Measurements from ENCODE around the gene CST5.
"Not testable (repeated sequence)": the region's sequence is repeated elsewhere in the genome, so short reads cannot be mapped to it uniquely, and the experiment has no call there.

The CST5 gene

GRCh38 chr20:23877524-23877923 is 2.0 kb downstream of the CST5 start:
- Histone ChIP-seq H3K4me1 (ENCODE audit: control insufficient read depth in 2 of 2, insufficient read depth in 2 of 2, low read length in 2 of 2) (no peaks in the 10 kb centered on the region), H3K27ac (ENCODE audit: low read depth in 2 of 2, low read length in 2 of 2) (no peak overlapping the region), H3K27me3 (ENCODE audit: control insufficient read depth in 2 of 2, insufficient read depth in 2 of 2, low read length in 2 of 2) (no peaks in the 10 kb centered on the region)

GRCh38 chr20:23875606-23876237 is 3.8 kb downstream of the CST5 start:
- Histone ChIP-seq H3K9me3 (ENCODE audit: control insufficient read depth in 2 of 2, low read length in 2 of 2) (no peaks in the 10 kb centered on the region), H3K27me3 (ENCODE audit: control insufficient read depth in 2 of 2, insufficient read depth in 2 of 2, low read length in 2 of 2) (peaks cover 0 to 2% of the 10 kb centered on the region in 2 donors), H3K36me3 (ENCODE audit: control insufficient read depth in 2 of 2, insufficient read depth in 2 of 2, low read length in 2 of 2) (no peaks in the 10 kb centered on the region), H3K27ac (ENCODE audit: low read depth in 2 of 2, low read length in 2 of 2) (no peak overlapping the region), H3K4me1 (ENCODE audit: control insufficient read depth in 2 of 2, insufficient read depth in 2 of 2, low read length in 2 of 2) (no peaks in the 10 kb centered on the region), H3K9ac (ENCODE audit: low read depth in 1 of 2, low read length in 2 of 2) (no peak overlapping the region), H3K4me3 (ENCODE audit: low read length in 2 of 2) (no peak overlapping the region)

More at GRCh38 chr20:23877524-23877923, 2.0 kb downstream of the CST5 start:
- Histone ChIP-seq H3K9ac (ENCODE audit: low read depth in 1 of 2, low read length in 2 of 2) (no peak overlapping the region), H3K36me3 (ENCODE audit: control insufficient read depth in 2 of 2, insufficient read depth in 2 of 2, low read length in 2 of 2) (no peaks in the 10 kb centered on the region), H3K4me3 (ENCODE audit: low read length in 2 of 2) (no peak overlapping the region), H3K9me3 (ENCODE audit: control insufficient read depth in 2 of 2, low read length in 2 of 2) (no peaks in the 10 kb centered on the region)

- no peak overlapping the region for H3K4me3 ChIP-seq (ENCODE audit: low read length in 2 of 2)
- no peak overlapping the region for H3K9ac ChIP-seq (ENCODE audit: low read depth in 1 of 2, low read length in 2 of 2)
- H3K36me3 ChIP-seq (ENCODE audit: control insufficient read depth in 2 of 2, insufficient read depth in 2 of 2, low read length in 2 of 2) = no peaks in the 10 kb centered on the region
- peaks cover 0 to 2% of the 10 kb centered on the region in 2 donors for H3K27me3 ChIP-seq (ENCODE audit: control insufficient read depth in 2 of 2, insufficient read depth in 2 of 2, low read length in 2 of 2)
- H3K4me1 ChIP-seq (ENCODE audit: control insufficient read depth in 2 of 2, insufficient read depth in 2 of 2, low read length in 2 of 2) = no peaks in the 10 kb centered on the region
- no peak overlapping the region for H3K27ac ChIP-seq (ENCODE audit: low read depth in 2 of 2, low read length in 2 of 2)
- H3K9me3 ChIP-seq (ENCODE audit: control insufficient read depth in 2 of 2, low read length in 2 of 2) = no peaks in the 10 kb centered on the region
Measured at GRCh38 chr20:23874747-23875146, 4.8 kb downstream of the CST5 start.

GRCh38 chr20:23873370-23874015 is 6.1 kb downstream of the CST5 start:
- no peaks in the 10 kb centered on the region for H3K4me1 ChIP-seq (ENCODE audit: control insufficient read depth in 2 of 2, insufficient read depth in 2 of 2, low read length in 2 of 2)
- H3K9me3 ChIP-seq (ENCODE audit: control insufficient read depth in 2 of 2, low read length in 2 of 2) = no peaks in the 10 kb centered on the region
- no peaks in the 10 kb centered on the region for H3K36me3 ChIP-seq (ENCODE audit: control insufficient read depth in 2 of 2, insufficient read depth in 2 of 2, low read length in 2 of 2)
- H3K4me3 ChIP-seq (ENCODE audit: low read length in 2 of 2) = no peak overlapping the region
- no peak overlapping the region for H3K27ac ChIP-seq (ENCODE audit: low read depth in 2 of 2, low read length in 2 of 2)
- peaks cover 0 to 2% of the 10 kb centered on the region in 2 donors for H3K27me3 ChIP-seq (ENCODE audit: control insufficient read depth in 2 of 2, insufficient read depth in 2 of 2, low read length in 2 of 2)
- no peak overlapping the region for H3K9ac ChIP-seq (ENCODE audit: low read depth in 1 of 2, low read length in 2 of 2)

- H3K27me3 ChIP-seq (ENCODE audit: control insufficient read depth in 2 of 2, insufficient read depth in 2 of 2, low read length in 2 of 2) = peaks cover 0 to 2% of the 10 kb centered on the region in 2 donors
- no peaks in the 10 kb centered on the region for H3K9me3 ChIP-seq (ENCODE audit: control insufficient read depth in 2 of 2, low read length in 2 of 2)
- H3K4me3 ChIP-seq (ENCODE audit: low read length in 2 of 2) = no peak overlapping the region
- H3K27ac ChIP-seq (ENCODE audit: low read depth in 2 of 2, low read length in 2 of 2) = no peak overlapping the region
- no peaks in the 10 kb centered on the region for H3K36me3 ChIP-seq (ENCODE audit: control insufficient read depth in 2 of 2, insufficient read depth in 2 of 2, low read length in 2 of 2)
- no peaks in the 10 kb centered on the region for H3K4me1 ChIP-seq (ENCODE audit: control insufficient read depth in 2 of 2, insufficient read depth in 2 of 2, low read length in 2 of 2)
- H3K9ac ChIP-seq (ENCODE audit: low read depth in 1 of 2, low read length in 2 of 2) = no peak overlapping the region
Measured at GRCh38 chr20:23872065-23872464, 7.5 kb downstream of the CST5 start.

GRCh38 chr20:23870461-23870860 is 9.1 kb downstream of the CST5 start:
- Histone ChIP-seq H3K4me1 (ENCODE audit: control insufficient read depth in 2 of 2, insufficient read depth in 2 of 2, low read length in 2 of 2) (no peaks in the 10 kb centered on the region), H3K4me3 (ENCODE audit: low read length in 2 of 2) (no peak overlapping the region), H3K36me3 (ENCODE audit: control insufficient read depth in 2 of 2, insufficient read depth in 2 of 2, low read length in 2 of 2) (no peaks in the 10 kb centered on the region), H3K9ac (ENCODE audit: low read depth in 1 of 2, low read length in 2 of 2) (no peak overlapping the region), H3K27ac (ENCODE audit: low read depth in 2 of 2, low read length in 2 of 2) (no peak overlapping the region), H3K27me3 (ENCODE audit: control insufficient read depth in 2 of 2, insufficient read depth in 2 of 2, low read length in 2 of 2) (peaks cover 0 to 2% of the 10 kb centered on the region in 2 donors), H3K9me3 (ENCODE audit: control insufficient read depth in 2 of 2, low read length in 2 of 2) (no peaks in the 10 kb centered on the region)

GRCh38 chr20:23869520-23869919 is 10.0 kb downstream of the CST5 start:
- Histone ChIP-seq H3K9ac (ENCODE audit: low read depth in 1 of 2, low read length in 2 of 2) (no peak overlapping the region), H3K36me3 (ENCODE audit: control insufficient read depth in 2 of 2, insufficient read depth in 2 of 2, low read length in 2 of 2) (no peaks in the 10 kb centered on the region), H3K9me3 (ENCODE audit: control insufficient read depth in 2 of 2, low read length in 2 of 2) (no peaks in the 10 kb centered on the region), H3K27ac (ENCODE audit: low read depth in 2 of 2, low read length in 2 of 2) (no peak overlapping the region), H3K4me1 (ENCODE audit: control insufficient read depth in 2 of 2, insufficient read depth in 2 of 2, low read length in 2 of 2) (no peaks in the 10 kb centered on the region), H3K27me3 (ENCODE audit: control insufficient read depth in 2 of 2, insufficient read depth in 2 of 2, low read length in 2 of 2) (peaks cover 0 to 2% of the 10 kb centered on the region in 2 donors), H3K4me3 (ENCODE audit: low read length in 2 of 2) (no peak overlapping the region)

GRCh38 chr20:23868321-23868720 is 11.2 kb downstream of the CST5 start:
- Histone ChIP-seq H3K27ac (ENCODE audit: low read depth in 2 of 2, low read length in 2 of 2) (no peak overlapping the region), H3K36me3 (ENCODE audit: control insufficient read depth in 2 of 2, insufficient read depth in 2 of 2, low read length in 2 of 2) (no peaks in the 10 kb centered on the region), H3K9ac (ENCODE audit: low read depth in 1 of 2, low read length in 2 of 2) (no peak overlapping the region), H3K4me3 (ENCODE audit: low read length in 2 of 2) (no peak overlapping the region), H3K4me1 (ENCODE audit: control insufficient read depth in 2 of 2, insufficient read depth in 2 of 2, low read length in 2 of 2) (no peaks in the 10 kb centered on the region), H3K9me3 (ENCODE audit: control insufficient read depth in 2 of 2, low read length in 2 of 2) (no peaks in the 10 kb centered on the region), H3K27me3 (ENCODE audit: control insufficient read depth in 2 of 2, insufficient read depth in 2 of 2, low read length in 2 of 2) (peaks cover 0 to 2% of the 10 kb centered on the region in 2 donors)

- Histone ChIP-seq H3K4me3 (ENCODE audit: low read length in 2 of 2) (no peak overlapping the region), H3K27me3 (ENCODE audit: control insufficient read depth in 2 of 2, insufficient read depth in 2 of 2, low read length in 2 of 2) (peaks cover 0 to 2% of the 10 kb centered on the region in 2 donors), H3K9ac (ENCODE audit: low read depth in 1 of 2, low read length in 2 of 2) (no peak overlapping the region), H3K9me3 (ENCODE audit: control insufficient read depth in 2 of 2, low read length in 2 of 2) (no peaks in the 10 kb centered on the region), H3K4me1 (ENCODE audit: control insufficient read depth in 2 of 2, insufficient read depth in 2 of 2, low read length in 2 of 2) (no peaks in the 10 kb centered on the region), H3K36me3 (ENCODE audit: control insufficient read depth in 2 of 2, insufficient read depth in 2 of 2, low read length in 2 of 2) (no peaks in the 10 kb centered on the region), H3K27ac (ENCODE audit: low read depth in 2 of 2, low read length in 2 of 2) (no peak overlapping the region)
Measured at GRCh38 chr20:23867152-23867776, 12.3 kb downstream of the CST5 start.

GRCh38 chr20:23860771-23861170 is 18.8 kb downstream of the CST5 start:
- H3K27me3 ChIP-seq (ENCODE audit: control insufficient read depth in 2 of 2, insufficient read depth in 2 of 2, low read length in 2 of 2); H3K9me3 ChIP-seq (ENCODE audit: control insufficient read depth in 2 of 2, low read length in 2 of 2); H3K36me3 ChIP-seq (ENCODE audit: control insufficient read depth in 2 of 2, insufficient read depth in 2 of 2, low read length in 2 of 2); H3K9ac ChIP-seq (ENCODE audit: low read depth in 1 of 2, low read length in 2 of 2); H3K27ac ChIP-seq (ENCODE audit: low read depth in 2 of 2, low read length in 2 of 2); H3K4me3 ChIP-seq (ENCODE audit: low read length in 2 of 2); H3K4me1 ChIP-seq (ENCODE audit: control insufficient read depth in 2 of 2, insufficient read depth in 2 of 2, low read length in 2 of 2): not testable (repeated sequence)
